SK-N-SH treated with all-trans-retinoic acid at 6 μM for 48 hours (cell line): ENCODE data around the gene CD55.

Experiments used
- ATAC-seq: fragments of 200-7000 bp; cut with Tn5 transposase; 3 replicates; pipeline ENCODE4 v1.9.1; 2020; ENCODE audit warnings: mild to moderate bottlenecking, moderate library complexity
- ARNTL ChIP-seq: fragments of 450-650 bp; formaldehyde crosslinking; IDR thresholded peaks from 2 replicates; pipeline ENCODE4 v1.5.0; 2020; ENCODE audit warnings: low read depth, mild to moderate bottlenecking, moderate library complexity, borderline replicate concordance
- BACH2 ChIP-seq: fragments of 250-450 bp; sonication (Bioruptor Pico); IDR thresholded peaks from 2 replicates; pipeline ENCODE4 v1.9.0; 2021; ENCODE audit warnings: mild to moderate bottlenecking, borderline replicate concordance
- CREB5 ChIP-seq: fragments of 250-450 bp; sonication (Bioruptor Pico); IDR thresholded peaks from 2 replicates; pipeline ENCODE4 v1.5.1; 2020; ENCODE audit warnings: low read depth, mild to moderate bottlenecking, moderate library complexity
- CSDC2 ChIP-seq: fragments of 250-450 bp; sonication (Bioruptor Pico); IDR thresholded peaks from 2 replicates; pipeline ENCODE4 v1.5.0; 2020; ENCODE audit warnings: mild to moderate bottlenecking, moderate library complexity
- CSRNP3 ChIP-seq: fragments of 250-450 bp; sonication (Bioruptor Pico); IDR thresholded peaks from 2 replicates; pipeline ENCODE4 v1.5.1; 2021; ENCODE audit warnings: mild to moderate bottlenecking, moderate library complexity
- ESRRG ChIP-seq: fragments of 250-450 bp; sonication (Bioruptor Pico); IDR thresholded peaks from 2 replicates; pipeline ENCODE4 v1.6.1; 2021; ENCODE audit warnings: mild to moderate bottlenecking
- GLIS3 ChIP-seq: fragments of 250-450 bp; sonication (Bioruptor Pico); IDR thresholded peaks from 2 replicates; pipeline ENCODE4 v1.5.0; 2020; ENCODE audit warnings: mild to moderate bottlenecking, moderate library complexity
- ISL1 ChIP-seq: fragments of 250-450 bp; sonication (Bioruptor Pico); IDR thresholded peaks from 2 replicates; pipeline ENCODE4 v2.1.2; 2022; ENCODE audit warnings: mild to moderate bottlenecking, moderate library complexity
- PATZ1 ChIP-seq: fragments of 250-450 bp; sonication (Bioruptor Pico); IDR thresholded peaks from 2 replicates; pipeline ENCODE4 v1.8.0; 2020; ENCODE audit warnings: mild to moderate bottlenecking, moderate library complexity, borderline replicate concordance
- POU6F1 ChIP-seq: fragments of 250-450 bp; sonication (Bioruptor Pico); IDR thresholded peaks from 2 replicates; pipeline ENCODE4 v1.8.0; 2021; ENCODE audit warnings: low read depth, mild to moderate bottlenecking, moderate library complexity, borderline replicate concordance
- PPARA ChIP-seq: fragments of 250-450 bp; sonication (Bioruptor Pico); IDR thresholded peaks from 2 replicates; pipeline ENCODE4 v1.5.0; 2020; ENCODE audit warnings: mild to moderate bottlenecking, borderline replicate concordance
- RARB ChIP-seq: fragments of 250-450 bp; sonication (Bioruptor Pico); IDR thresholded peaks from 2 replicates; pipeline ENCODE4 v1.8.0; 2021; ENCODE audit warnings: mild to moderate bottlenecking, moderate library complexity
- TCF4 ChIP-seq: fragments of 250-450 bp; sonication (Bioruptor Pico); IDR thresholded peaks from 2 replicates; pipeline ENCODE4 v1.8.0; 2021; ENCODE audit warnings: mild to moderate bottlenecking, moderate library complexity, borderline replicate concordance
- TOX ChIP-seq: fragments of 250-450 bp; sonication (Bioruptor Pico); IDR thresholded peaks from 2 replicates; pipeline ENCODE4 v1.8.0; 2021; ENCODE audit warnings: mild to moderate bottlenecking, moderate library complexity, borderline replicate concordance
- TSHZ2 ChIP-seq: fragments of 250-450 bp; sonication (Bioruptor Pico); IDR thresholded peaks from 2 replicates; pipeline ENCODE4 v1.5.0; 2020; ENCODE audit warnings: mild to moderate bottlenecking, moderate library complexity
- ZC3H10 ChIP-seq: fragments of 250-450 bp; sonication (Bioruptor Pico); IDR thresholded peaks from 2 replicates; pipeline ENCODE4 v1.5.1; 2021; ENCODE audit warnings: mild to moderate bottlenecking, moderate library complexity
- ZFP3 ChIP-seq: fragments of 250-450 bp; sonication (Bioruptor Pico); IDR thresholded peaks from 2 replicates; pipeline ENCODE4 v1.5.0; 2020; ENCODE audit warnings: mild to moderate bottlenecking, moderate library complexity
- ZNF565 ChIP-seq: fragments of 450-650 bp; formaldehyde crosslinking; conservative IDR thresholded peaks from 2 replicates; pipeline ENCODE4 v1.5.0; 2020; ENCODE audit warnings: low read depth, mild to moderate bottlenecking, moderate library complexity
- ZNF70 ChIP-seq: fragments of 450-650 bp; formaldehyde crosslinking; IDR thresholded peaks from 2 replicates; pipeline ENCODE4 v1.5.0; 2020; ENCODE audit warnings: mild to moderate bottlenecking, moderate library complexity
- ZNF8 ChIP-seq: fragments of 450-650 bp; formaldehyde crosslinking; IDR thresholded peaks from 2 replicates; pipeline ENCODE4 v1.5.0; 2020; ENCODE audit warnings: mild to moderate bottlenecking, moderate library complexity

Gene CD55

GRCh38 chr1:207321790-207322645, 540 bp downstream of the CD55 start:
- no peak for TF ChIP-seq POU6F1 (CRISPR knock-in tag)
- no peak for TF ChIP-seq ZNF8 (CRISPR knock-in tag)
- TF ChIP-seq PPARA (CRISPR knock-in tag) = no peak
- no peak for TF ChIP-seq ARNTL (CRISPR knock-in tag)
- no peak for TF ChIP-seq RARB
- TF ChIP-seq TOX (CRISPR knock-in tag) = no peak
- TF ChIP-seq BACH2 (CRISPR knock-in tag) = no peak
- TF ChIP-seq ZNF565 (CRISPR knock-in tag) = no peak
- TF ChIP-seq CSRNP3 (CRISPR knock-in tag) = no peak
- no peak for TF ChIP-seq CREB5 (CRISPR knock-in tag)
- TF ChIP-seq ESRRG (CRISPR knock-in tag) = no peak
- no peak for TF ChIP-seq PATZ1 (CRISPR knock-in tag)
- TF ChIP-seq ZNF70 (CRISPR knock-in tag) = no peak
- TF ChIP-seq GLIS3 (CRISPR knock-in tag) = no peak
- TF ChIP-seq TCF4 = no peak
- no peak for TF ChIP-seq ISL1
- TF ChIP-seq ZC3H10 (CRISPR knock-in tag) = no peak
- TF ChIP-seq TSHZ2 (CRISPR knock-in tag) = no peak
- no peak for TF ChIP-seq CSDC2 (CRISPR knock-in tag)
- TF ChIP-seq, all 23 proteins: peak for 0
- peak; percentile 34 for ATAC-seq

GRCh38 chr1:207323425-207324225, 2.1 kb downstream of the CD55 start:
- ATAC-seq = no peak
- TF ChIP-seq CSDC2 (CRISPR knock-in tag) (no peak), POU6F1 (CRISPR knock-in tag) (no peak), ZNF565 (CRISPR knock-in tag) (no peak), ZC3H10 (CRISPR knock-in tag) (no peak), ZFP3 (CRISPR knock-in tag) (no peak), CSRNP3 (CRISPR knock-in tag) (no peak), PATZ1 (CRISPR knock-in tag) (no peak)
